ENCODE data around the gene CATSPERB.

- no peak for TF ChIP-seq CTCF (conservative IDR thresholded peaks at IDR 0.05; ENCODE audit: low read length)
- TF ChIP-seq EZH2phosphoT487 (IDR thresholded peaks at IDR 0.05; ENCODE audit: borderline replicate concordance): no peak
Measured at GRCh38 chr14:91770185-91770584, 38.3 kb upstream of the CATSPERB start.
